H1 (cell line): ENCODE results near the gene CDK7. TPM values are rescaled to one million over a fixed set of nuclear protein-coding genes. Genes with fewer than 3 reads are reported as not detected.

Experiments
- CTCF ChIA-PET: fragments of 300-600 bp; sonication (Branson Sonifier 250); formaldehyde crosslinking; loops from one replicate; lab custom pipeline; 2021; ENCODE audit not compliant: partially characterized antibody; lab: Charles Lee
- POLR2A ChIA-PET: fragments of 300-600 bp; sonication (Branson Sonifier 250); formaldehyde crosslinking; loops from one replicate; lab custom pipeline; 2021; ENCODE audit warnings: inconsistent platforms; ENCODE audit not compliant: partially characterized antibody; lab: Charles Lee
- DNase-seq, 2 experiments: peaks; one replicate each; pipeline versions ENCODE4 v3.0.0 to v3.0.0-alpha.2; 2010 to 2022; ENCODE audit warnings: low spot score in 2 of 2, low read depth in 1 of 2, mixed read lengths in 1 of 2
- FAIRE-seq: peaks from 2 replicates; lab custom pipeline; 2011; peaks lifted over from hg19 to GRCh38; lab: Jason Lieb, UNC
- H2AFZ ChIP-seq: 2 replicates; pipeline ENCODE4 v1.8.1; 2012; ENCODE audit warnings: low read length, inconsistent platforms
- H2AK5ac ChIP-seq: 2 replicates; pipeline ENCODE4 v1.6.1; 2013; ENCODE audit warnings: low read depth, low read length
- H2BK120ac ChIP-seq: replicated peaks from 2 replicates; pipeline ENCODE3; 2013; ENCODE audit warnings: low read depth, low read length, inconsistent platforms
- H2BK12ac ChIP-seq: 2 replicates; pipeline ENCODE4 v1.6.1; 2013; ENCODE audit warnings: low read depth, low read length
- H2BK15ac ChIP-seq: 2 replicates; pipeline ENCODE4 v1.6.1; 2013; ENCODE audit warnings: low read length
- H2BK20ac ChIP-seq: 2 replicates; pipeline ENCODE4 v1.6.1; 2013; ENCODE audit warnings: low read length
- H2BK5ac ChIP-seq: 2 replicates; pipeline ENCODE4 v1.6.1; 2013; ENCODE audit warnings: low read depth, low read length
- H3K14ac ChIP-seq: 2 replicates; pipeline ENCODE4 v1.6.1; 2013; ENCODE audit warnings: inconsistent platforms; ENCODE audit not compliant: insufficient read length
- H3K18ac ChIP-seq: 2 replicates; pipeline ENCODE4 v1.6.1; 2013; ENCODE audit warnings: low read length; ENCODE audit errors: extremely low read depth
- H3K23ac ChIP-seq: 2 replicates; pipeline ENCODE4 v1.6.1; 2013; ENCODE audit warnings: inconsistent platforms; ENCODE audit not compliant: insufficient read length
- H3K23me2 ChIP-seq: 2 replicates; pipeline ENCODE4 v1.6.1; 2013; ENCODE audit warnings: low read depth, low read length
- H3K27ac ChIP-seq: 2 replicates; pipeline ENCODE4 v1.6.1; 2011; ENCODE audit warnings: low read depth, low read length, inconsistent platforms
- H3K27me3 ChIP-seq, 4 experiments: replicated peaks in 1 of 4; 1 replicate in 1 of 4; 2 replicates in 3 of 4; pipeline versions ENCODE4 v1.6.1 to v1.8.1; 2011 to 2013; ENCODE audit warnings: low read length in 3 of 4, mild to moderate bottlenecking in 3 of 4, inconsistent platforms in 2 of 4, mixed read lengths in 2 of 4, moderate library complexity in 1 of 4; ENCODE audit not compliant: control insufficient read depth in 3 of 4, insufficient read depth in 3 of 4; ENCODE audit errors: extremely low read depth in 1 of 4
- H3K36me3 ChIP-seq, 4 experiments: 2 replicates each; pipeline versions ENCODE4 v1.6.1 to v1.8.1; 2011 to 2013; ENCODE audit warnings: mild to moderate bottlenecking in 4 of 4, low read length in 3 of 4, moderate library complexity in 2 of 4, control low read depth in 1 of 4, inconsistent platforms in 1 of 4; ENCODE audit not compliant: insufficient read depth in 4 of 4, control insufficient read depth in 2 of 4
- H3K4ac ChIP-seq: replicated peaks from 2 replicates; pipeline ENCODE3; 2013; ENCODE audit warnings: low read length, low read depth, mixed read lengths, inconsistent platforms; ENCODE audit not compliant: insufficient read length
- H3K4me1 ChIP-seq, 4 experiments: replicated peaks in 1 of 4; 1 replicate in 1 of 4; 2 replicates in 3 of 4; pipeline versions ENCODE4 v1.6.1 to v1.8.1; 2011 to 2013; ENCODE audit warnings: low read length in 3 of 4, inconsistent platforms in 2 of 4, mixed read lengths in 1 of 4; ENCODE audit not compliant: insufficient read depth in 4 of 4, control insufficient read depth in 3 of 4
- H3K4me2 ChIP-seq, 2 experiments: 2 replicates each; pipeline versions ENCODE4 v1.6.1 to v1.8.1; 2011 to 2013; ENCODE audit warnings: low read depth in 2 of 2, low read length in 2 of 2, control low read depth in 1 of 2, inconsistent platforms in 1 of 2, mild to moderate bottlenecking in 1 of 2; ENCODE audit not compliant: insufficient read depth in 1 of 2
- H3K4me3 ChIP-seq, 4 experiments: fragments of 200-600, 300-600 bp in 1 of 4; sonication (generic), shearing (Covaris generic), sonication (Bioruptor Twin) in 1 of 4; 2 replicates each; pipeline versions ENCODE4 v1.5.1 to v1.8.1; 2011 to 2016; ENCODE audit warnings: low read length in 4 of 4, low read depth in 3 of 4, control low read depth in 2 of 4, inconsistent platforms in 2 of 4, mild to moderate bottlenecking in 2 of 4, mixed read lengths in 1 of 4, moderate library complexity in 1 of 4; ENCODE audit not compliant: insufficient read depth in 2 of 4; ENCODE audit errors: extremely low read depth in 1 of 4
- H3K56ac ChIP-seq: replicated peaks from 2 replicates; pipeline ENCODE3; 2013; ENCODE audit warnings: low read depth, mild to moderate bottlenecking, mixed read lengths, low read length, inconsistent platforms; ENCODE audit not compliant: insufficient read length
- H3K79me1 ChIP-seq: 2 replicates; pipeline ENCODE4 v1.6.1; 2013; ENCODE audit warnings: low read depth, low read length, control low read depth
- H3K79me2 ChIP-seq, 2 experiments: 2 replicates each; pipeline versions ENCODE4 v1.6.1 to v1.8.1; 2012 to 2013; ENCODE audit warnings: low read length in 2 of 2, mild to moderate bottlenecking in 2 of 2, inconsistent platforms in 1 of 2; ENCODE audit not compliant: insufficient read depth in 2 of 2, control insufficient read depth in 1 of 2
- H3K9ac ChIP-seq, 4 experiments: replicated peaks in 1 of 4; 1 replicate in 1 of 4; 2 replicates in 3 of 4; pipeline versions ENCODE4 v1.6.1 to v1.8.1; 2011 to 2013; ENCODE audit warnings: low read depth in 3 of 4, low read length in 3 of 4, control low read depth in 2 of 4, mild to moderate bottlenecking in 2 of 4, moderate library complexity in 2 of 4, inconsistent platforms in 1 of 4; ENCODE audit errors: extremely low read depth in 1 of 4
- H3K9me3 ChIP-seq, 2 experiments: 2 replicates each; pipeline versions ENCODE4 v1.6.1 to v1.8.1; 2012 to 2013; ENCODE audit warnings: mild to moderate bottlenecking in 2 of 2, moderate library complexity in 2 of 2, control low read depth in 1 of 2, inconsistent platforms in 1 of 2, low read depth in 1 of 2, low read length in 1 of 2, mixed read lengths in 1 of 2; ENCODE audit not compliant: insufficient read depth in 2 of 2
- H4K20me1 ChIP-seq, 2 experiments: replicated peaks in 1 of 2; 2 replicates each; pipeline versions ENCODE3 to v1.8.1; 2011 to 2013; ENCODE audit warnings: inconsistent platforms in 2 of 2, low read length in 2 of 2, mild to moderate bottlenecking in 1 of 2; ENCODE audit not compliant: insufficient read depth in 2 of 2, control insufficient read depth in 1 of 2
- H4K5ac ChIP-seq: 2 replicates; pipeline ENCODE4 v1.6.1; 2013; ENCODE audit warnings: low read length, low read depth, mixed read lengths, inconsistent platforms; ENCODE audit not compliant: insufficient read length
- H4K8ac ChIP-seq: 2 replicates; pipeline ENCODE4 v1.8.0; 2013; ENCODE audit warnings: mild to moderate bottlenecking, moderate library complexity, low read length, inconsistent platforms; ENCODE audit not compliant: insufficient read depth; ENCODE audit errors: extremely low read depth
- H4K91ac ChIP-seq: replicated peaks from 2 replicates; pipeline ENCODE3; 2013; ENCODE audit warnings: low read length, mixed read lengths, inconsistent platforms; ENCODE audit not compliant: insufficient read length
- BACH1 ChIP-seq: IDR thresholded peaks from 2 replicates; pipeline ENCODE4 v1.6.1; 2012; ENCODE audit warnings: low read length, improper control_type of control experiment
- CREB1 ChIP-seq: IDR thresholded peaks from 2 replicates; pipeline ENCODE4 v1.6.1; 2012; ENCODE audit warnings: inconsistent platforms
- HDAC2 ChIP-seq, 2 experiments: fragments of 300-600 bp in 1 of 2; sonication (generic) in 1 of 2; IDR thresholded peaks; 2 replicates each; pipeline ENCODE4 v1.6.1; 2011 to 2012; ENCODE audit warnings: low read depth in 2 of 2, low read length in 2 of 2, mild to moderate bottlenecking in 2 of 2, moderate library complexity in 2 of 2, borderline replicate concordance in 1 of 2, inconsistent platforms in 1 of 2
- KDM4A ChIP-seq: IDR thresholded peaks from one replicate; pipeline ENCODE4 v1.7.1; 2012; ENCODE audit warnings: low read depth, mild to moderate bottlenecking, moderate library complexity, low read length, inconsistent platforms; ENCODE audit not compliant: severe bottlenecking
- POLR2A ChIP-seq, 2 experiments: IDR thresholded peaks; 1 replicate in 1 of 2; 2 replicates in 1 of 2; pipeline ENCODE4 v1.6.1; 2011; ENCODE audit warnings: low read depth in 2 of 2, low read length in 2 of 2, mild to moderate bottlenecking in 2 of 2; ENCODE audit errors: control extremely low read depth in 1 of 2
- RAD21 ChIP-seq, 2 experiments: IDR thresholded peaks in 1 of 2; conservative IDR thresholded peaks in 1 of 2; 2 replicates each; pipeline ENCODE4 v1.6.1; 2011; ENCODE audit warnings: low read depth in 2 of 2, low read length in 2 of 2, improper control_type of control experiment in 1 of 2, inconsistent platforms in 1 of 2, mild to moderate bottlenecking in 1 of 2, moderate library complexity in 1 of 2
- SP2 ChIP-seq: IDR thresholded peaks from 2 replicates; pipeline ENCODE4 v1.6.1; 2012; ENCODE audit warnings: mild to moderate bottlenecking, low read length, inconsistent platforms
- WGBS, 2 experiments: shearing (Covaris generic) in 1 of 2; methylation state at CpG; one replicate each; pipeline versions ENCODE4 v1.1.6 to v1.1.7; 2013 to 2015; ENCODE audit warnings: low lambda C conversion rate in 2 of 2, mixed read lengths in 2 of 2, inconsistent platforms in 1 of 2, low coverage in 1 of 2, missing lambda C conversion rate in 1 of 2; ENCODE audit not compliant: insufficient replicate concordance in 2 of 2, insufficient coverage in 1 of 2, insufficient read length in 1 of 2; ENCODE audit errors: extremely low coverage in 1 of 2, missing lambda C conversion rate in 1 of 2; 5-methylcytosine and 5-hydroxymethylcytosine counted together
- polyA plus RNA-seq, 7 experiments: library from polyadenylated mRNA; depleted of rRNA in 3 of 7; stranded (reverse) in 5 of 7; unstranded in 2 of 7; fragments of >200 nt in 5 of 7; fragments of 200-250 nt in 2 of 7; gene quantifications; 1 replicate in 5 of 7; 2 replicates in 1 of 7; 4 replicates in 1 of 7; pipeline versions ENCODE4 v1.2.1 to v1.2.3, GENCODE V29; 2011 to 2013; ENCODE audit warnings: missing spikeins in 2 of 7, mixed read lengths in 2 of 7
- total RNA-seq: library from RNA; stranded (reverse); fragmentation: NEBNext Ultra II Directional; extraction: Animal tissue kit (Norgen Biotek cat#: 25700); gene quantifications from 2 replicates; pipeline ENCODE4 v1.2.1, GENCODE V29; 2021

The CDK7 gene
- total and polyA plus RNA-seq, 2 of the 8 experiments (the other 6 are each of a cell fraction or from before 2014, with no cell fraction given): 39.9 to 63.4 TPM

DNA sequence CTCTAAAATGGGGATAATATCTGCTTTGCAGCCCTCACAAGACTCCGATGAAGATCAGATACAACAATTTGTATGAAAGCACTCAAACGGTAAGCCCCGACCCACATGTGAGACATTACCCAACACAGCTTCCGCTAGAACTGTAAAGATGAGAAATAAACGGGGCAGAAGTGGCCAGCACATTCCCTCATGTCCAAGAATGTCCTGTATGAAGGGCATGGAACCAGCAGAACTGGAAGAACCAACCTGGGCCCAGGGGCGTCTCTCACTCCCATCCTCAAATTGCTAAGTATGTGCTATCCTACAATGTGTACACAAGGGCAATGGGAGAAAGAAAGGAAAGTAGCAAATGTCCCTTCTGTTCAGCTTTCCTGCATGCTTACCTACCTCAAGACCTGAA is 64.9 kb downstream of the CDK7 start:
- Histone ChIP-seq H3K23me2 (no peaks in the 10 kb centered on the region), H3K9ac (no peak overlapping the region), H3K14ac (no peak overlapping the region), H2AK5ac (no peak overlapping the region), H3K36me3 (no peaks in the 10 kb centered on the region), H4K8ac (no peak overlapping the region), H3K4ac (no peak overlapping the region), H3K4me3 (no peak overlapping the region), H3K23ac (no peak overlapping the region), H3K9me3 (no peaks in the 10 kb centered on the region), H3K4me1 (peaks cover 0 to 4% (median 0%) of the 10 kb centered on the region in 4 experiments; a peak in 2 of 7 replicates), H2BK120ac (no peak overlapping the region), H3K27ac (no peak overlapping the region), H2BK5ac (no peak overlapping the region), H3K79me1 (no peaks in the 10 kb centered on the region), H4K20me1 (no peaks in the 10 kb centered on the region), H3K79me2 (no peaks in the 10 kb centered on the region), H4K91ac (no peak overlapping the region), H4K5ac (no peak overlapping the region), H3K4me2 (no peak overlapping the region), H3K27me3 (no peaks in the 10 kb centered on the region), H2AFZ (no peak overlapping the region), H2BK15ac (no peak overlapping the region), H3K18ac (no peak overlapping the region), H2BK20ac (no peak overlapping the region), H3K56ac (no peak overlapping the region), H2BK12ac (no peak overlapping the region)
- TF ChIP-seq KDM4A: no peak
- no peak for TF ChIP-seq RAD21 (IDR thresholded peaks at IDR 0.05 in 1 of 2, conservative IDR thresholded peaks at IDR 0.05 in 1 of 2; ENCODE audit: low read depth in 2 of 2, low read length in 2 of 2)
- TF ChIP-seq HDAC2 (IDR thresholded peaks at IDR 0.05; ENCODE audit: borderline replicate concordance in 1 of 2, low read depth in 2 of 2, low read length in 2 of 2): no peak
- TF ChIP-seq BACH1: no peak
- TF ChIP-seq CREB1: no peak
- no peak for TF ChIP-seq SP2
- no peak for TF ChIP-seq POLR2A (IDR thresholded peaks at IDR 0.05; ENCODE audit: control extremely low read depth in 1 of 2, low read depth in 2 of 2, low read length in 2 of 2)
- DNase-seq: no peak
- ChIA-PET CTCF (interaction anchor here (1.0 to 1.3 kb wide), 2 partner anchors 20 to 35 kb away, joined by 3 to 4 read pairs; no protein-coding TSS in a partner anchor), POLR2A (no interaction called here)
- 77% methylated on average over 6 of the region's 6 CpGs; no CpG with 5 or more reads in 1 of the 2 experiments for WGBS, 2 experiments
- no peak for FAIRE-seq
